Measurements from ENCODE around the gene SH3TC1. TPM values are rescaled to one million over a fixed set of nuclear protein-coding genes. Genes with fewer than 3 reads are reported as not detected.

SH3TC1 gene
- total and polyA plus RNA-seq, 12 donors = 1.5 to 58.7 (median 22.0) TPM

DNA sequence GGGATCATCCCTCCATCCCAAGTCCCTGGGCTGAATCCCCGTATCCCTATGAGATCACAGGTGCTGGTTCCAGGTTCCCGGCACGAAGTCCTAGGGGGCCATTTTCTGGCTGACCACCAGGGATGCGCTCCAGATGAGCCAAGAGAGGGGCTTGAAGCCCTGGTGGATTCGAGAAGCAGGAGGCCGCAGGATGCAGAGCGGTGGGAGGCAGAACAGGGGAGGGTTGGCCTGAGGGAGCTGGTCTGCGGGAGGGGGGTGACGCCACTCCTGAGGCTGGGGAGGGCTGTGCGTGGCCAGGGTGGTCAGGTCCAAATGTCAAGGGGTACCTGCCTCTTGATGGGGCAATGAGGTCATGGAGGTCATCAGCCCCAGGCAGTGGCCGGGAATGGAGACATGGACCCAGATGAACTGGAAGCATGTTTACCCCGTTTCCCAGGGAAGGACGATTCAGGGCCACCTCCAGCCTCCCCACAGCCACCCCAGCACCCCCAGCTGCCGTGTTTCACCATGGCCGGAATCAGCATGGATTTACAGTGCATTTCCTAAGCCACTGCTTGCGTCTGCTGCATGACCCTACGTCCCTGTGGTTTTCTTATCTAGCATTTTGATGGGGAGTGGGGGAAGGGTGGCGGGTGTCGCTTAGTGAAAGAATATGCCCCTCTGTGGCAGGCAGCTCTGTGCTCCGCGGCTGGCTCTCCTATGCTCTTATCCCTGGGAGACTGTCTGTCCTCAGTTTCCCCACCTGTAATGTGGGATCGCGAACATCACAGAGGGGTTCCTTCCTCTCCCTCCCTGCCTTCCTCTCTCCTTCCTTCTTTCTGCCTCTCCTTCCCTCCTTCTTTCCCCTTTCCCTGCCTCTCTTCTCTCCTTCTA is 53.4 kb downstream of the SH3TC1 start:
- Histone ChIP-seq H3K4me3 (no peak overlapping the region), H3K27me3 (no peaks in the 10 kb centered on the region), H3K27ac (no peak overlapping the region), H3K9me3 (replicated peaks in 1 of 3) (no peaks in the 10 kb centered on the region), H3K4me1 (replicated peaks in 1 of 2) (no peaks in the 10 kb centered on the region), H3K36me3 (replicated peaks in 1 of 2) (no peaks in the 10 kb centered on the region)
- WGBS, 4 donors = 79 to 84% (median 81%) methylated on average over 21 to 23 of the region's 23 CpGs
- TF ChIP-seq POLR2A (IDR thresholded peaks at IDR 0.05) = no peak
- TF ChIP-seq, protein P1, sequence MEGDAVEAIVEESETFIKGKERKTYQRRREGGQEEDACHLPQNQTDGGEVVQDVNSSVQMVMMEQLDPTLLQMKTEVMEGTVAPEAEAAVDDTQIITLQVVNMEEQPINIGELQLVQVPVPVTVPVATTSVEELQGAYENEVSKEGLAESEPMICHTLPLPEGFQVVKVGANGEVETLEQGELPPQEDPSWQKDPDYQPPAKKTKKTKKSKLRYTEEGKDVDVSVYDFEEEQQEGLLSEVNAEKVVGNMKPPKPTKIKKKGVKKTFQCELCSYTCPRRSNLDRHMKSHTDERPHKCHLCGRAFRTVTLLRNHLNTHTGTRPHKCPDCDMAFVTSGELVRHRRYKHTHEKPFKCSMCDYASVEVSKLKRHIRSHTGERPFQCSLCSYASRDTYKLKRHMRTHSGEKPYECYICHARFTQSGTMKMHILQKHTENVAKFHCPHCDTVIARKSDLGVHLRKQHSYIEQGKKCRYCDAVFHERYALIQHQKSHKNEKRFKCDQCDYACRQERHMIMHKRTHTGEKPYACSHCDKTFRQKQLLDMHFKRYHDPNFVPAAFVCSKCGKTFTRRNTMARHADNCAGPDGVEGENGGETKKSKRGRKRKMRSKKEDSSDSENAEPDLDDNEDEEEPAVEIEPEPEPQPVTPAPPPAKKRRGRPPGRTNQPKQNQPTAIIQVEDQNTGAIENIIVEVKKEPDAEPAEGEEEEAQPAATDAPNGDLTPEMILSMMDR (IDR thresholded peaks at IDR 0.05) = no peak
- DNase-seq = no peak
- intact Hi-C loops (cut with DNase I) = no loop called here

DNA sequence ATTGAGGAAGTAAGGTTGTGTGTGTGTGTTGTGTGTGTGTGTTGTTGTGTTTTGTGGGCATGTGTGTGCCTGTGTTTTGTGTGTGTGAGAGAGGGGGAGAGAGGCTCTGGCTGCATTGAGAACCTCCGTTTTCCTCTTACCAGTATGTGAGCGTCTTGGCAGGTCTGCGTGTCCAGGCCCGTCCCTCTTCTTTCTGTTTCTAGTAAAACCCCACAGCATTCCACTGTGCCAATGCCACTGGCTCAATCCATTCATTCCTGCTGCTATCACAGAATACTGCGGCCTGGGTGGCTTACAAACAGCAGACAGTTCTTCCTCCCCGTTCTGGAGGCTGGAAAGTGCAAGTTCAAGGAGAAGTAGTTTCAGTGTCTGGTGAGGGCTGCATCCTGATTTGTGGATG is 55.0 kb downstream of the SH3TC1 start:
- no peaks in the 10 kb centered on the region for H3K9me3 ChIP-seq (replicated peaks in 1 of 3)
- no peak for DNase-seq
- H3K4me1 ChIP-seq (replicated peaks in 1 of 2) = no peaks in the 10 kb centered on the region
- no peak overlapping the region for H3K4me3 ChIP-seq
- no peak overlapping the region for H3K27ac ChIP-seq
- H3K27me3 ChIP-seq = no peaks in the 10 kb centered on the region
- 81 to 89% (median 86%) methylated on average over 6 of the region's 6 CpGs for WGBS, 4 donors
- no peak for TF ChIP-seq POLR2A (IDR thresholded peaks at IDR 0.05)
- TF ChIP-seq, protein P1 (IDR thresholded peaks at IDR 0.05) = no peak
- intact Hi-C loops (cut with DNase I) = no loop called here
- no peaks in the 10 kb centered on the region for H3K36me3 ChIP-seq (replicated peaks in 1 of 2)

DNA sequence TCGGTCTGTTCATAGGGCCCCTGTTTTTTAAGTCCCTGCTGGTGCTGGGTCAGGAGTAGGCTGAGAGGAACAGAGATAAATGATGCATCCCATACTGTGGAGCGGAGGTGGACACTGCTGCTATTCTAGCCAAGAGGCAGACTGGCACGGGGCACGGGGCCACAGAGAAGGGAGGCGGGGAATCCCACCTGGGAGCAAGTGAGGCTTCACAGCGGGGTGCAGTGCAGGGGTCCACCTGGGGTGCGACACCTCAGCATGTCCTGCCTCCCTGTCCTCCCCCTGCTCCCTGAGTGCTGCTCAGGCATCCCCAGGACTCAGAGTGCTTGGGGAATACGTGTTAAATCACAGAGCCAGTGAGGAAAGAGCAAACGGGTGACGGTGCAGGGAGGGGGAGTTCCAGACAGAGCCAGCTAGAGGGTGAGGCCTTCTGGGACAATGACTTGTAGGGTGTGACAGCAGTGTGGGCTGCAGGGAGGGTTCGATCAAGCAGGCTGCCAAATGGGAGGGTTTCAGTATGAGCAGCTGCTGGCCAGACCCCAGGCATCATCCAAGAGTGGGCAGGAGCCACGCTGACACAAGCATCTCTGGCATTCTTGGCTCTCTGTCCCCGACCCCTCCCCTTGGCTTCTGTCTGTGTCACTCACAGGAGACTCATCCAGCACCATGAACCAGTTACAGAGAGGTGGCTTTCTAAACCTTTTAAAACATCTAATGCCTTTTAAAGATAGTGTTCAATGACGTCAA is 56.8 kb downstream of the SH3TC1 start:
- DNase-seq = no peak
- WGBS, 4 donors = 76 to 89% (median 78%) methylated on average over 11 to 14 of the region's 14 CpGs
- Histone ChIP-seq H3K4me3 (no peak overlapping the region), H3K27me3 (no peaks in the 10 kb centered on the region), H3K4me1 (replicated peaks in 1 of 2) (peaks cover 0 to 3% of the 10 kb centered on the region in 2 donors), H3K36me3 (replicated peaks in 1 of 2) (no peaks in the 10 kb centered on the region), H3K9me3 (replicated peaks in 1 of 3) (no peaks in the 10 kb centered on the region), H3K27ac (no peak overlapping the region)
- intact Hi-C loops (cut with DNase I) = no loop called here
- TF ChIP-seq, protein P1 (IDR thresholded peaks at IDR 0.05) = no peak
- TF ChIP-seq POLR2A (IDR thresholded peaks at IDR 0.05) = no peak

DNA sequence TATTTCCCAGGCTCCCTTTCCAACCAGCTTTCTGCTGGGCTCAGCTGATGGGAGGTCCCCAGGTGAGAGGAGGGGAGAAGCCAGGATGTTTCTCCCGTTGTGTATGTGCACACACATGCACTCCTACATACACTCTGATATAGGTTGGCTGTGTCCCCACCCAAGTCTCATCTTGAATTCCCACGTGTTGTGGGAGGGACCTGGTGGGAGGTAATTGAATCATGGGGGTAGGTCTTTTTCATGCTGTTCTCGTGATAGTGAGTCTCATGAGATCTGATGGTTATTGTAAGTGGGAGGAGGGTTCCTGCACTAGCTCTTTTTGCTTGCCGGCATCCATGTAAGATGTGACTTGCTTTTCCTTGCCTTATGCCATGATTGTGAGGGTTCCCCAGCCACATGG is 58.8 kb downstream of the SH3TC1 start:
- no peaks in the 10 kb centered on the region for H3K36me3 ChIP-seq (replicated peaks in 1 of 2)
- no peak for DNase-seq
- WGBS, 4 donors = 70 to 80% (median 75%) methylated on average over 4 of the region's 4 CpGs
- no peak overlapping the region for H3K27ac ChIP-seq
- peaks cover 0 to 3% of the 10 kb centered on the region in 2 donors for H3K4me1 ChIP-seq (replicated peaks in 1 of 2)
- no peaks in the 10 kb centered on the region for H3K27me3 ChIP-seq
- no peaks in the 10 kb centered on the region for H3K9me3 ChIP-seq (replicated peaks in 1 of 3)
- intact Hi-C loops (cut with DNase I) = no loop called here
- TF ChIP-seq POLR2A (IDR thresholded peaks at IDR 0.05) = no peak
- TF ChIP-seq, protein P1 (IDR thresholded peaks at IDR 0.05) = no peak
- no peak overlapping the region for H3K4me3 ChIP-seq

All from adrenal gland (tissue), 12 donors.